Stimulated activated CD8-positive, alpha-beta memory T cell treated with anti-CD3 and anti-CD28 coated beads, Interleukin-15, amount 100 ng/mL, for 24 hours (primary cell): ENCODE measurements around the gene TRIM56.
A peak's percentile ranks its signal among the peaks of the same experiment; 100 is the strongest.
"Not testable (repeated sequence)": the region's sequence is repeated elsewhere in the genome, so short reads cannot be mapped to it uniquely, and the experiment has no call there.

Source experiments
- DNase-seq: peaks from one replicate; pipeline ENCODE4 v3.0.0-alpha.2; 2020; ENCODE audit warnings: low read depth

The TRIM56 gene

GRCh38 chr7:101132626-101133600 lies 47.6 kb downstream of the TRIM56 start:
- DNase-seq, result not testable (repeated sequence)

- DNase-seq, result no peak
Measured at GRCh38 chr7:101133621-101134398, 48.5 kb downstream of the TRIM56 start.

- DNase-seq, result no peak
Measured at GRCh38 chr7:101134399-101134980, 49.2 kb downstream of the TRIM56 start.

- DNase-seq, result no peak
Measured at GRCh38 chr7:101137651-101138212, 52.5 kb downstream of the TRIM56 start.

- DNase-seq, result peak; percentile 48
Measured at GRCh38 chr7:101138213-101138870, 53.1 kb downstream of the TRIM56 start.

GRCh38 chr7:101140339-101140699 lies 55.0 kb downstream of the TRIM56 start:
- DNase-seq, result no peak

- DNase-seq, result no peak
Measured at GRCh38 chr7:101140746-101141382, 55.6 kb downstream of the TRIM56 start.
